Frontal cortex (tissue), 4 donors: ENCODE measurements around the gene UBE2M. TPM values are rescaled to one million over a fixed set of nuclear protein-coding genes. Genes with fewer than 3 reads are reported as not detected.
"Not testable (repeated sequence)": the region's sequence is repeated elsewhere in the genome, so short reads cannot be mapped to it uniquely, and the experiment has no call there.

Experiments used
- DNase-seq, 2 donors: peaks; one replicate each; pipeline ENCODE4 v3.0.0; 2012; ENCODE audit warnings: low spot score in 2 of 2
- FAIRE-seq: peaks from 2 replicates; lab custom pipeline; 2012; peaks lifted over from hg19 to GRCh38; lab: Jason Lieb, UNC
- total RNA-seq: library from RNA; depleted of rRNA; stranded (reverse); fragments of >200 nt; gene quantifications from one replicate; pipeline ENCODE4 v1.2.3, GENCODE V29; 2014
- donor health status: control.
- donor health status: control.
- donor health status: control.

Gene UBE2M
- total RNA-seq, 1 donor from 2014 or later, result 64.8 TPM

- DNase-seq (no peak), FAIRE-seq (no peak)
Observed at GRCh38 chr19:58545286-58546018, 13.0 kb downstream of the UBE2M start.

GRCh38 chr19:58544591-58545285 is 13.7 kb downstream of the UBE2M start:
- DNase-seq (peak; percentile 93 to 95), FAIRE-seq (no peak)

GRCh38 chr19:58543826-58544590 is 14.4 kb downstream of the UBE2M start, which contains the start of gene TRIM28:
Gene TRIM28, plus strand, starts transcription at chr19:58544064. Its CDS starts 694 bp downstream, at chr19:58544758.
- DNase-seq (peak; percentile 100), FAIRE-seq (no peak)

- not testable (repeated sequence) for DNase-seq, FAIRE-seq
Observed at GRCh38 chr19:58542641-58543372, 15.6 kb downstream of the UBE2M start.

GRCh38 chr19:58539169-58539559 is 19.2 kb downstream of the UBE2M start:
- FAIRE-seq, DNase-seq: not testable (repeated sequence)

GRCh38 chr19:58538257-58539168 is 19.9 kb downstream of the UBE2M start:
- FAIRE-seq, result no peak
- DNase-seq, result no peak

- DNase-seq (no peak), FAIRE-seq (no peak)
Observed at GRCh38 chr19:58536852-58537798, 21.3 kb downstream of the UBE2M start.

- DNase-seq (no peak), FAIRE-seq (no peak)
Observed at GRCh38 chr19:58535857-58536256, 22.6 kb downstream of the UBE2M start.

GRCh38 chr19:58531034-58531840 is 27.2 kb downstream of the UBE2M start:
- no peak for FAIRE-seq
- no peak for DNase-seq

GRCh38 chr19:58529405-58529804 is 29.0 kb downstream of the UBE2M start:
- FAIRE-seq (no peak), DNase-seq (no peak)

GRCh38 chr19:58522709-58523108 is 35.7 kb downstream of the UBE2M start:
- DNase-seq (no peak), FAIRE-seq (no peak)

- FAIRE-seq (no peak), DNase-seq (no peak)
Observed at GRCh38 chr19:58521651-58522050, 36.8 kb downstream of the UBE2M start.

GRCh38 chr19:58520257-58520599 is 38.2 kb downstream of the UBE2M start:
- FAIRE-seq, result no peak
- no peak for DNase-seq

- FAIRE-seq (no peak), DNase-seq (peak; percentile 88 to 90)
Observed at GRCh38 chr19:58519355-58520256, 38.8 kb downstream of the UBE2M start, which contains the start of gene ZBTB45. Gene ZBTB45, minus strand, starts transcription at chr19:58519810. Its CDS starts 2,137 bp downstream, at chr19:58517673.

- DNase-seq, result peak; percentile 76 to 77
- FAIRE-seq, result no peak
Observed at GRCh38 chr19:58519087-58519354, 39.4 kb downstream of the UBE2M start.
